H9 (cell line): ENCODE data around the gene NEURL4. TPM values are rescaled to one million over a fixed set of nuclear protein-coding genes. Genes with fewer than 3 reads are reported as not detected.

Experiments
- DNase-seq: peaks from one replicate; pipeline ENCODE4 v3.0.0-alpha.2; 2017
- H2AFZ ChIP-seq: one replicate; pipeline ENCODE4 v1.6.1; 2013; ENCODE audit warnings: mild to moderate bottlenecking, low read length, control low read depth, moderate library complexity
- H2AK5ac ChIP-seq: 2 replicates; pipeline ENCODE4 v1.6.1; 2013; ENCODE audit warnings: low read length, control low read depth, mixed read lengths; ENCODE audit not compliant: insufficient read length
- H2BK120ac ChIP-seq: one replicate; pipeline ENCODE4 v1.6.1; 2013; ENCODE audit warnings: low read depth, mild to moderate bottlenecking, low read length, control low read depth, inconsistent platforms; ENCODE audit not compliant: poor library complexity, severe bottlenecking
- H2BK12ac ChIP-seq: 2 replicates; pipeline ENCODE4 v1.6.1; 2013; ENCODE audit warnings: low read length, control low read depth, mixed read lengths, low read depth; ENCODE audit not compliant: insufficient read length
- H2BK15ac ChIP-seq: 2 replicates; pipeline ENCODE4 v1.6.1; 2013; ENCODE audit warnings: low read depth, low read length, control low read depth
- H2BK20ac ChIP-seq: one replicate; pipeline ENCODE4 v1.6.1; 2013; ENCODE audit warnings: low read depth, mild to moderate bottlenecking, low read length, control low read depth, inconsistent platforms; ENCODE audit not compliant: poor library complexity, severe bottlenecking
- H2BK5ac ChIP-seq: 2 replicates; pipeline ENCODE4 v1.6.1; 2013; ENCODE audit warnings: low read length, control low read depth, mixed read lengths; ENCODE audit not compliant: insufficient read length
- H3K14ac ChIP-seq: 2 replicates; pipeline ENCODE4 v1.6.1; 2013; ENCODE audit warnings: low read length, control low read depth; ENCODE audit not compliant: insufficient read depth
- H3K18ac ChIP-seq: 2 replicates; pipeline ENCODE4 v1.6.1; 2013; ENCODE audit warnings: low read depth, mild to moderate bottlenecking, mixed read lengths, low read length, control low read depth; ENCODE audit not compliant: insufficient read length
- H3K23ac ChIP-seq: 2 replicates; pipeline ENCODE4 v1.6.1; 2013; ENCODE audit warnings: low read length, control low read depth, mixed read lengths, low read depth; ENCODE audit not compliant: insufficient read length
- H3K23me2 ChIP-seq: 2 replicates; pipeline ENCODE4 v1.6.1; 2013; ENCODE audit warnings: low read depth, mild to moderate bottlenecking, mixed read lengths, low read length, control low read depth; ENCODE audit not compliant: insufficient read length, poor library complexity, severe bottlenecking
- H3K27ac ChIP-seq: 2 replicates; pipeline ENCODE4 v1.5.1; 2013; ENCODE audit warnings: low read length, control low read depth, mixed read lengths, low read depth; ENCODE audit not compliant: insufficient read length
- H3K27me3 ChIP-seq: 2 replicates; pipeline ENCODE4 v1.6.1; 2013; ENCODE audit warnings: low read length, control low read depth, inconsistent platforms; ENCODE audit not compliant: insufficient read depth
- H3K4ac ChIP-seq: 2 replicates; pipeline ENCODE4 v1.6.1; 2013; ENCODE audit warnings: low read depth, mild to moderate bottlenecking, control low read depth, inconsistent platforms, low read length, moderate library complexity
- H3K4me1 ChIP-seq: 2 replicates; pipeline ENCODE4 v1.6.1; 2013; ENCODE audit warnings: low read length, control low read depth, inconsistent platforms; ENCODE audit not compliant: insufficient read depth
- H3K4me2 ChIP-seq: 2 replicates; pipeline ENCODE4 v1.6.1; 2013; ENCODE audit warnings: low read length, control low read depth, mixed read lengths; ENCODE audit not compliant: insufficient read length, insufficient read depth
- H3K56ac ChIP-seq: 2 replicates; pipeline ENCODE4 v1.6.1; 2013; ENCODE audit warnings: low read depth, mild to moderate bottlenecking, mixed read lengths, low read length, control low read depth; ENCODE audit not compliant: insufficient read length
- H3K79me1 ChIP-seq: 2 replicates; pipeline ENCODE4 v1.6.1; 2013; ENCODE audit warnings: low read depth, mild to moderate bottlenecking, moderate library complexity, low read length, control low read depth, inconsistent platforms; ENCODE audit not compliant: insufficient read depth, poor library complexity, severe bottlenecking
- H3K79me2 ChIP-seq: 2 replicates; pipeline ENCODE4 v1.6.1; 2013; ENCODE audit warnings: low read length, control low read depth, inconsistent platforms; ENCODE audit not compliant: insufficient read depth
- H3K9ac ChIP-seq: 2 replicates; pipeline ENCODE4 v1.6.1; 2013; ENCODE audit warnings: low read length, control low read depth, mixed read lengths; ENCODE audit not compliant: insufficient read length; ENCODE audit errors: extremely low read depth
- H3K9me3 ChIP-seq: one replicate; pipeline ENCODE4 v1.6.1; 2013; ENCODE audit warnings: low read depth, low read length, inconsistent platforms; ENCODE audit not compliant: control insufficient read depth
- H3T11ph ChIP-seq: one replicate; pipeline ENCODE4 v1.6.1; 2013; ENCODE audit warnings: mild to moderate bottlenecking, low read length, control low read depth, inconsistent platforms
- H4K20me1 ChIP-seq: one replicate; pipeline ENCODE4 v1.6.1; 2013; ENCODE audit not compliant: control insufficient read depth, insufficient read length, insufficient read depth
- H4K5ac ChIP-seq: 2 replicates; pipeline ENCODE4 v1.6.1; 2013; ENCODE audit warnings: low read depth, mild to moderate bottlenecking, mixed read lengths, low read length, control low read depth; ENCODE audit not compliant: insufficient read length
- H4K8ac ChIP-seq: replicated peaks from 2 replicates; pipeline ENCODE4 v1.6.1; 2013; ENCODE audit warnings: low read length, control low read depth, mixed read lengths, low read depth; ENCODE audit not compliant: insufficient read length
- H4K91ac ChIP-seq: 2 replicates; pipeline ENCODE4 v1.6.1; 2013; ENCODE audit warnings: low read depth, mild to moderate bottlenecking, moderate library complexity, mixed read lengths, low read length, control low read depth; ENCODE audit not compliant: insufficient read length
- H3K27ac Mint-ChIP-seq, 3 experiments: 2 replicates in 2 of 3; 3 replicates in 1 of 3; pipeline ENCODE4 v1.8.0; 2020 to 2021; ENCODE audit warnings: mixed read lengths in 3 of 3, mild to moderate bottlenecking in 1 of 3, moderate library complexity in 1 of 3
- H3K27me3 Mint-ChIP-seq: 2 replicates; pipeline ENCODE4 v1.8.0; 2021; ENCODE audit warnings: low read depth, mild to moderate bottlenecking, moderate library complexity, mixed read lengths
- H3K36me3 Mint-ChIP-seq, 3 experiments: 2 replicates in 2 of 3; 3 replicates in 1 of 3; pipeline ENCODE4 v1.8.0; 2020 to 2021; ENCODE audit warnings: low read depth in 3 of 3, mixed read lengths in 3 of 3; ENCODE audit not compliant: insufficient read depth in 1 of 3
- H3K4me1 Mint-ChIP-seq, 2 experiments: 2 replicates each; pipeline ENCODE4 v1.8.0; 2020; ENCODE audit warnings: mixed read lengths in 2 of 2
- H3K4me3 Mint-ChIP-seq, 2 experiments: 2 replicates in 1 of 2; 3 replicates in 1 of 2; pipeline ENCODE4 v1.8.0; 2020 to 2021; ENCODE audit warnings: mild to moderate bottlenecking in 2 of 2, mixed read lengths in 2 of 2, moderate library complexity in 1 of 2
- H3K9me3 Mint-ChIP-seq, 2 experiments: 2 replicates in 1 of 2; 3 replicates in 1 of 2; pipeline ENCODE4 v1.8.0; 2020; ENCODE audit warnings: mild to moderate bottlenecking in 2 of 2, mixed read lengths in 2 of 2, moderate library complexity in 1 of 2
- WGBS: extraction: QIAGEN DNeasy Blood & Tissue Kit; methylation state at CpG from one replicate; pipeline ENCODE4 v1.1.7; 2013; ENCODE audit warnings: missing lambda C conversion rate, low lambda C conversion rate, mixed read lengths; ENCODE audit not compliant: insufficient read length; ENCODE audit errors: extremely low coverage; 5-methylcytosine and 5-hydroxymethylcytosine counted together
- total RNA-seq: library from RNA; stranded (reverse); gene quantifications from 2 replicates; pipeline ENCODE4 v1.2.1, GENCODE V29; 2021
- TF ChIP-seq, protein P1 (sequence below): fragments of 200-600 bp; sonication (generic); conservative IDR thresholded peaks from 3 replicates; pipeline ENCODE4 v1.8.0; 2021; ENCODE audit warnings: antibody characterized with exemption, mild to moderate bottlenecking

The NEURL4 gene
- total RNA-seq, 1 experiment from 2014 or later, result 54.8 TPM

DNA sequence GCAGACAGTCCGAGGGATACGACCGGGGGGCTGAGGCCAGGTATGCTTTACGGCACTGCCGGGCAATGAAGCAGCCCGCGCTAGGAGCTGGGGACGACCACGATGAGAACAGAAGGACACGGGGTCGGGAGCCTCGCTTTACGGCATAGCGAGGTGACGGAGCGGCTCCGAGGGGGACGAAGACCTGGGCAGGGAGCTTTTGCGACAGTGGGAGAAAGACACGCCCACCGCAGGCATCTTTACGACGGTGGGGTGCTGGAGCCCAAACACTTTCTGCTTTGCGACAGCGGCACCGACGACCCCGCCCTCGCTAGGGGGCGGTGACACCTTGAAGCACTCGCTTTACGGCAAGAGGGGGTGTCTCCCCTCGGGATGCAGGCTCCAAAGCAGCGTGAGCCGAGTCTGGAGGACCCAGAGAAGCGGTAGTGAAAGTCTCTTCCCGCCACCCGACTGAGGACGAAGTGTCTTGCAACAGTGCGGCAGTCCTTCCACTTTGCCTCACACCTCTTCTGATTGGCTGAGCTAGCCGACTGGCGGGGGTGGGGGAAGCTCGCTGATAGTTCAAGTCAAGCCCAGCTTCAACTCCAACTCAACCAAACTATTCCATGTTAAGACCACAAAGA is 350 bp upstream of the NEURL4 start:
- Histone ChIP-seq H2BK5ac (no peak overlapping the region), H3T11ph (no peak overlapping the region), H3K14ac (no peak overlapping the region), H3K4me1 (no peaks in the 10 kb centered on the region), H2BK120ac (no peak overlapping the region), H2BK12ac (no peak overlapping the region), H3K18ac (peak overlapping the region; percentile 41), H3K56ac (no peak overlapping the region), H2BK15ac (no peak overlapping the region), H3K27me3 (no peaks in the 10 kb centered on the region), H3K9ac (peak overlapping the region; percentile 33), H3K23me2 (peaks cover 14% of the 10 kb centered on the region), H4K8ac (no peak overlapping the region), H2BK20ac (no peak overlapping the region), H3K79me2 (peaks cover 2% of the 10 kb centered on the region; the same call in 1 of the 2 replicates), H3K79me1 (no peaks in the 10 kb centered on the region), H4K20me1 (no peaks in the 10 kb centered on the region), H4K5ac (no peak overlapping the region), H3K23ac (no peak overlapping the region), H2AFZ (no peak overlapping the region), H3K4me2 (peak overlapping the region; percentile 54), H3K4ac (no peak overlapping the region), H3K27ac (no peak overlapping the region), H4K91ac (no peak overlapping the region), H3K9me3 (no peaks in the 10 kb centered on the region), H2AK5ac (no peak overlapping the region)
- DNase-seq, result peak; percentile 100
- TF ChIP-seq, protein P1, sequence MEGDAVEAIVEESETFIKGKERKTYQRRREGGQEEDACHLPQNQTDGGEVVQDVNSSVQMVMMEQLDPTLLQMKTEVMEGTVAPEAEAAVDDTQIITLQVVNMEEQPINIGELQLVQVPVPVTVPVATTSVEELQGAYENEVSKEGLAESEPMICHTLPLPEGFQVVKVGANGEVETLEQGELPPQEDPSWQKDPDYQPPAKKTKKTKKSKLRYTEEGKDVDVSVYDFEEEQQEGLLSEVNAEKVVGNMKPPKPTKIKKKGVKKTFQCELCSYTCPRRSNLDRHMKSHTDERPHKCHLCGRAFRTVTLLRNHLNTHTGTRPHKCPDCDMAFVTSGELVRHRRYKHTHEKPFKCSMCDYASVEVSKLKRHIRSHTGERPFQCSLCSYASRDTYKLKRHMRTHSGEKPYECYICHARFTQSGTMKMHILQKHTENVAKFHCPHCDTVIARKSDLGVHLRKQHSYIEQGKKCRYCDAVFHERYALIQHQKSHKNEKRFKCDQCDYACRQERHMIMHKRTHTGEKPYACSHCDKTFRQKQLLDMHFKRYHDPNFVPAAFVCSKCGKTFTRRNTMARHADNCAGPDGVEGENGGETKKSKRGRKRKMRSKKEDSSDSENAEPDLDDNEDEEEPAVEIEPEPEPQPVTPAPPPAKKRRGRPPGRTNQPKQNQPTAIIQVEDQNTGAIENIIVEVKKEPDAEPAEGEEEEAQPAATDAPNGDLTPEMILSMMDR, result peak; percentile 18; the same call in 1 of the 3 replicates
- Mint-ChIP-seq H3K4me1 (peaks cover 22 to 23% of the 10 kb centered on the region in 2 experiments), H3K27ac (peak overlapping the region; percentile 97 to 98 (median 97)), H3K36me3 (peaks cover 1 to 23% (median 20%) of the 10 kb centered on the region in 3 experiments; a peak in 5 of 7 replicates), H3K27me3 (no peaks in the 10 kb centered on the region), H3K4me3 (peak overlapping the region; percentile 88 to 97), H3K9me3 (no peaks in the 10 kb centered on the region)
- WGBS, result no CpG with 5 or more reads among the region's 43 CpGs
